Endothelial cell of umbilical vein (primary cell): ENCODE results near the gene AEBP1. TPM values are rescaled to one million over a fixed set of nuclear protein-coding genes. Genes with fewer than 3 reads are reported as not detected.

Experiments
- BruUV-seq: library from RNA; stranded (reverse); fragments of 400-500 nt; replicated peaks from 2 replicates; lab custom pipeline; 2021; lab: Mats Ljungman, UMichigan
- CTCF ChIA-PET: fragments of 300-600, 350-600 bp; sonication (Branson Sonifier 250); formaldehyde crosslinking; loops from one replicate; lab custom pipeline; 2021; ENCODE audit warnings: antibody characterized with exemption, inconsistent platforms; lab: Charles Lee
- POLR2A ChIA-PET: fragments of 300-600, 350-600 bp; sonication (Branson Sonifier 250); formaldehyde crosslinking; loops from one replicate; lab custom pipeline; 2021; ENCODE audit warnings: antibody characterized with exemption, inconsistent platforms; lab: Charles Lee
- DNase-seq: peaks from one replicate; pipeline ENCODE4 v3.0.0-alpha.2; 2011; ENCODE audit warnings: low read depth, low spot score
- FAIRE-seq: peaks from 2 replicates; lab custom pipeline; 2011; peaks lifted over from hg19 to GRCh38; lab: Jason Lieb, UNC
- H2AFZ ChIP-seq: 2 replicates; pipeline ENCODE4 v1.6.0; 2012; ENCODE audit warnings: low read depth, low read length, control low read depth, inconsistent platforms
- H3K27ac ChIP-seq: 2 replicates; pipeline ENCODE4 v1.5.1; 2011; ENCODE audit warnings: low read depth, mild to moderate bottlenecking, control low read depth, low read length, moderate library complexity; ENCODE audit not compliant: insufficient read depth
- H3K27me3 ChIP-seq, 2 experiments: 2 replicates each; pipeline versions ENCODE4 v1.6.0 to v1.6.1; 2011; ENCODE audit warnings: low read length in 2 of 2, mixed read lengths in 1 of 2; ENCODE audit not compliant: control insufficient read depth in 2 of 2, insufficient read depth in 2 of 2
- H3K36me3 ChIP-seq, 2 experiments: 2 replicates in 1 of 2; 3 replicates in 1 of 2; pipeline ENCODE4 v1.5.1; 2011; ENCODE audit warnings: low read length in 2 of 2, mild to moderate bottlenecking in 1 of 2, moderate library complexity in 1 of 2; ENCODE audit not compliant: control insufficient read depth in 2 of 2, insufficient read depth in 2 of 2; ENCODE audit errors: extremely low read depth in 1 of 2
- H3K4me1 ChIP-seq: 3 replicates; pipeline ENCODE4 v1.5.1; 2011; ENCODE audit warnings: mild to moderate bottlenecking, low read length; ENCODE audit not compliant: control insufficient read depth, insufficient read depth; ENCODE audit errors: extremely low read depth
- H3K4me2 ChIP-seq: 2 replicates; pipeline ENCODE4 v1.6.1; 2011; ENCODE audit warnings: low read length, control low read depth, mixed read lengths; ENCODE audit not compliant: insufficient read depth
- H3K4me3 ChIP-seq, 3 experiments: fragments of 200-600 bp in 1 of 3; sonication (generic), shearing (Covaris generic) in 1 of 3; replicated peaks in 1 of 3; 2 replicates each; pipeline ENCODE4 v1.5.1; 2011 to 2016; ENCODE audit warnings: control low read depth in 3 of 3, low read length in 3 of 3, mild to moderate bottlenecking in 2 of 3, inconsistent platforms in 1 of 3, low read depth in 1 of 3, moderate library complexity in 1 of 3; ENCODE audit not compliant: insufficient read depth in 1 of 3
- H3K79me2 ChIP-seq: 2 replicates; pipeline ENCODE4 v1.6.0; 2012; ENCODE audit warnings: low read length, inconsistent platforms; ENCODE audit not compliant: control insufficient read depth, insufficient read depth
- H3K9ac ChIP-seq: replicated peaks from 2 replicates; pipeline ENCODE3; 2011; ENCODE audit warnings: low read length, control low read depth; ENCODE audit not compliant: insufficient read depth; ENCODE audit errors: extremely low read depth
- H3K9me1 ChIP-seq: replicated peaks from 3 replicates; pipeline ENCODE4 v1.6.0; 2011; ENCODE audit warnings: mild to moderate bottlenecking, low read length; ENCODE audit not compliant: control insufficient read depth, insufficient read depth; ENCODE audit errors: extremely low read depth
- H3K9me3 ChIP-seq: replicated peaks from 2 replicates; pipeline ENCODE4 v1.5.1; 2012; ENCODE audit warnings: low read length, inconsistent platforms; ENCODE audit not compliant: control insufficient read depth, insufficient read depth
- H4K20me1 ChIP-seq: replicated peaks from 2 replicates; pipeline ENCODE3; 2011; ENCODE audit warnings: mild to moderate bottlenecking, low read length; ENCODE audit not compliant: control insufficient read depth, insufficient read depth; ENCODE audit errors: extremely low read depth
- EZH2 ChIP-seq: IDR thresholded peaks from 2 replicates; pipeline ENCODE4 v1.6.1; 2012; ENCODE audit warnings: borderline replicate concordance, low read depth, mild to moderate bottlenecking, moderate library complexity, low read length, inconsistent platforms; ENCODE audit not compliant: severe bottlenecking
- FOS ChIP-seq: IDR thresholded peaks from 2 replicates; pipeline ENCODE4 v1.6.1; 2011; ENCODE audit warnings: mild to moderate bottlenecking, low read length, moderate library complexity, borderline replicate concordance; ENCODE audit not compliant: insufficient read depth
- POLR2A ChIP-seq: IDR thresholded peaks from 2 replicates; pipeline ENCODE4 v1.6.1; 2012; ENCODE audit warnings: low read depth, mild to moderate bottlenecking, control low read depth, low read length
- POLR2AphosphoS5 ChIP-seq: IDR thresholded peaks from 2 replicates; pipeline ENCODE4 v1.6.1; 2012; ENCODE audit warnings: low read depth, mild to moderate bottlenecking, control low read depth, low read length, moderate library complexity; ENCODE audit not compliant: insufficient read depth
- dilution Hi-C: fragments of 300-500 bp; cut with MboI; formaldehyde crosslinking; loops from one replicate; pipeline ENCODE4 v1.15.0; 2019; ENCODE audit warnings: low sequenced_read_pairs; ENCODE audit not compliant: extremely low pct_ligation_motif_present
- intact Hi-C: fragments of 100-400 bp; cut with micrococcal nuclease; formaldehyde crosslinking; loops from one replicate; pipeline ENCODE4 v1.10.0; 2022
- polyA plus RNA-seq, 4 experiments: library from polyadenylated mRNA; depleted of rRNA in 3 of 4; stranded (reverse) in 3 of 4; unstranded in 1 of 4; fragments of >200 nt; gene quantifications; 2 replicates each; pipeline versions ENCODE4 v1.2.1 to v1.2.3, GENCODE V29; 2011 to 2012; ENCODE audit warnings: missing spikeins in 1 of 4
- total RNA-seq: library from RNA; stranded (reverse); gene quantifications from 2 replicates; pipeline ENCODE4 v1.2.3, GENCODE V29; 2021
- TF ChIP-seq, protein P1 (sequence below), 2 donors: IDR thresholded peaks; 1 replicate in 1 of 2; 2 replicates in 1 of 2; pipeline ENCODE4 v1.5.1; 2011; ENCODE audit warnings: low read length in 2 of 2, mild to moderate bottlenecking in 2 of 2, moderate library complexity in 2 of 2, control low read depth in 1 of 2, inconsistent platforms in 1 of 2, low read depth in 1 of 2; ENCODE audit not compliant: insufficient read depth in 1 of 2; ENCODE audit errors: extremely low read depth in 1 of 2
- TF ChIP-seq, protein P2 (sequence below): IDR thresholded peaks from 2 replicates; pipeline ENCODE4 v1.6.1; 2011; ENCODE audit not compliant: insufficient read depth, insufficient read length

Gene AEBP1
- total and polyA plus RNA-seq, 2 donors (not counting 3 experiments of a cell fraction or from before 2014, with no cell fraction given) = 20.6 to 48.0 TPM

DNA sequence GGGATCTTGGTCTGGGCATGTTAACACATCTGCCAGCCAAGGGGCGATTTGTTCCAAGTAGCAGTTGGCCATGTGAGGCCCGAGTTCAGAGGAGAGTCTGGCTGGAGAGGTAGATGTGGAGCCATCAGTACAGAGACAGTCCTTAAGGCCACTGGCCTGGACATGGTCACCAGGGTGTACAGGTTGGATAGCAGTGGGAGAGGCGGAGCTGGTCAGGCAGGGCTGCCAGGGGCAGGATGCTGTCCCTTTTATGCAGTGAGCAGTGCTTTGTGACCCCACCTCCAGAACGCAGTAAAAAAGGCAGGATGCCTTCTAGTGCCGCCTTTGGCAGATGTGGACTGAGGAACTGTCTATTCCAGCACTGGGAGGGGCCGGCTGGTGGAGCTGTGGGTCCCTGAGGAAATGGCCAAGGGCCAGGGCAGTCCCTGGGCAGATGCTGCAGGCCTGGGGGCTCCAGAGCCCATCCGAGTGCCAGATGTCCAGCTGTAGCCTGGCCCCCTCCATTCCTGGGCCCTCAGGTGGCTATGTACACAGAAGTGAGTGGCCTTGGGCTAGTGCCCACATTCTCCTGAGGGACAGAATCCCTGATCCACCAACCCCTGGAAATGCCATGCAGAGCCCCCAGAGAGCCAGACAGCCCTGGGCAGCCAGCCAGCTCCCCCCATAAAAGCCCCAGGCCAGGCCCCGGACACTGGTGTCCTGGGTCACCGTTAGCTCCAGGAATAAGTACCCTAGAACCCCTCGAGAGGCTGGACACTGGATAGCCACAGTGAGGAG is 54.1 kb downstream of the AEBP1 start:
- FAIRE-seq (no peak), DNase-seq (no peak)
- ChIA-PET CTCF (no interaction called here), POLR2A (no interaction called here)
- Histone ChIP-seq H3K9me3 (no peaks in the 10 kb centered on the region), H2AFZ (no peak overlapping the region), H3K9ac (no peak overlapping the region), H3K79me2 (no peaks in the 10 kb centered on the region), H3K27ac (no peak overlapping the region), H3K4me3 (no peak overlapping the region), H3K4me1 (no peaks in the 10 kb centered on the region), H3K4me2 (no peak overlapping the region), H3K9me1 (no peaks in the 10 kb centered on the region), H3K36me3 (no peaks in the 10 kb centered on the region), H4K20me1 (no peaks in the 10 kb centered on the region), H3K27me3 (peaks cover 9 to 12% of the 10 kb centered on the region in 2 experiments)
- no TSS peak for BruUV-seq
- TF ChIP-seq EZH2 = no peak
- dilution Hi-C loops = no loop called here
- intact Hi-C loops = no loop called here

DNA sequence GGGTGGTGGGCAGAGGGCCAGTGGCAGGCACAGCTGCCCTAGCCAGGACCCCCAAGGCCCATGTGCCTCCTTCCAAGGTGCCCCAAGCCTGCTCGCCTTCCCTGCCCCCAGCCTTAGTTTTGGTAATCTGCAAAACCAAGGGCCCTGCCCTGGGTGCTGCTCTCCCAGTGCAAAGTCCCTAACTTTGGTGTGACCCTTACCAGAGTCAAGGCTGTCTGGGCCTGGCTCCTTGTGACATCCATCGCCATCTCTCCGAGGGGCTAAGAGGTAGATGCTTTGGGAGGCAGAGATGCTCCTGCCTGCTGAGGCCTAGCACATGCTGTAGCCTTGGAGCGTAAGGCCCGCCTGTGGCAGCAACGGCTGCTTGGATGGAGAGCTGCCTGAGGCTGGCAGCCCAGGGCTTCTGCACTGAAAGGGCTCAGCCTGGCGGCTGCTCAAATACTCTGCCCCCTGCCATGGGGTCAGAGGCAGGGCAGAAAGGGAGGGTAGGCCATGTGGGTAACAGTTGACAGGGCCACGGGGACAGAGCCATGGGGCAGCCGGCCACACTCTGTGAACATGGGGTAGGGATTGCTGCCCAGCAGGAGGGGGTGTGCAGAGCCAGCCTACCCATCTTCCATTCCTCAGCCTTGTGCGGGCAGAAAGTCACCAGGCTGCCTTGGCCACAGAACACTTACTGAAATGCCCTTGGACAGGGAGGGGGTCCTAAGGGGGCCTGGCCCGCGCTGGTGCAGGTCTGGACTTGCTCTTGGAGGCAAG is 54.9 kb downstream of the AEBP1 start:
- no peak overlapping the region for H2AFZ ChIP-seq
- DNase-seq = no peak
- no peaks in the 10 kb centered on the region for H3K9me3 ChIP-seq
- no peak for FAIRE-seq
- dilution Hi-C loops (no loop called here), intact Hi-C loops (no loop called here)
- no peaks in the 10 kb centered on the region for H3K9me1 ChIP-seq
- H3K4me1 ChIP-seq = no peaks in the 10 kb centered on the region
- no peak overlapping the region for H3K27ac ChIP-seq
- no peaks in the 10 kb centered on the region for H3K36me3 ChIP-seq
- no peak overlapping the region for H3K4me2 ChIP-seq
- H3K79me2 ChIP-seq = no peaks in the 10 kb centered on the region
- no peak overlapping the region for H3K4me3 ChIP-seq
- BruUV-seq = no TSS peak
- no peaks in the 10 kb centered on the region for H4K20me1 ChIP-seq
- no peak overlapping the region for H3K9ac ChIP-seq
- CTCF ChIA-PET = no interaction called here
- peaks cover 13 to 19% of the 10 kb centered on the region in 2 experiments for H3K27me3 ChIP-seq
- POLR2A ChIA-PET = no interaction called here
- TF ChIP-seq, protein P1, sequence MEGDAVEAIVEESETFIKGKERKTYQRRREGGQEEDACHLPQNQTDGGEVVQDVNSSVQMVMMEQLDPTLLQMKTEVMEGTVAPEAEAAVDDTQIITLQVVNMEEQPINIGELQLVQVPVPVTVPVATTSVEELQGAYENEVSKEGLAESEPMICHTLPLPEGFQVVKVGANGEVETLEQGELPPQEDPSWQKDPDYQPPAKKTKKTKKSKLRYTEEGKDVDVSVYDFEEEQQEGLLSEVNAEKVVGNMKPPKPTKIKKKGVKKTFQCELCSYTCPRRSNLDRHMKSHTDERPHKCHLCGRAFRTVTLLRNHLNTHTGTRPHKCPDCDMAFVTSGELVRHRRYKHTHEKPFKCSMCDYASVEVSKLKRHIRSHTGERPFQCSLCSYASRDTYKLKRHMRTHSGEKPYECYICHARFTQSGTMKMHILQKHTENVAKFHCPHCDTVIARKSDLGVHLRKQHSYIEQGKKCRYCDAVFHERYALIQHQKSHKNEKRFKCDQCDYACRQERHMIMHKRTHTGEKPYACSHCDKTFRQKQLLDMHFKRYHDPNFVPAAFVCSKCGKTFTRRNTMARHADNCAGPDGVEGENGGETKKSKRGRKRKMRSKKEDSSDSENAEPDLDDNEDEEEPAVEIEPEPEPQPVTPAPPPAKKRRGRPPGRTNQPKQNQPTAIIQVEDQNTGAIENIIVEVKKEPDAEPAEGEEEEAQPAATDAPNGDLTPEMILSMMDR (IDR thresholded peaks at IDR 0.05; ENCODE audit: extremely low read depth in 1 of 2, insufficient read depth in 1 of 2, low read depth in 1 of 2, low read length in 2 of 2) = no peak
- TF ChIP-seq, protein P2, sequence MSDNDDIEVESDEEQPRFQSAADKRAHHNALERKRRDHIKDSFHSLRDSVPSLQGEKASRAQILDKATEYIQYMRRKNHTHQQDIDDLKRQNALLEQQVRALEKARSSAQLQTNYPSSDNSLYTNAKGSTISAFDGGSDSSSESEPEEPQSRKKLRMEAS = no peak
- TF ChIP-seq POLR2AphosphoS5 (no peak), POLR2A (no peak), FOS (no peak)
